Mesenchymal stem cell (in vitro differentiated cells and primary cell): ENCODE results near the gene TMEM45B.
"Not testable (repeated sequence)": the region's sequence is repeated elsewhere in the genome, so short reads cannot be mapped to it uniquely, and the experiment has no call there.

Source experiments
- DNase-seq: peaks from one replicate; pipeline ENCODE4 v3.0.0-alpha.2; 2013
- H2AFZ ChIP-seq: one replicate; pipeline ENCODE4 v1.6.1; 2013; ENCODE audit warnings: low read depth, mild to moderate bottlenecking, control low read depth, inconsistent platforms, low read length, moderate library complexity
- H2AK5ac ChIP-seq: 2 replicates; pipeline ENCODE4 v1.6.1; 2013; ENCODE audit warnings: low read length, moderate library complexity, mild to moderate bottlenecking, inconsistent platforms; ENCODE audit not compliant: severe bottlenecking
- H2BK120ac ChIP-seq: one replicate; pipeline ENCODE4 v1.6.1; 2013; ENCODE audit warnings: low read depth, mild to moderate bottlenecking, inconsistent platforms, low read length, moderate library complexity
- H2BK12ac ChIP-seq, 2 experiments: one replicate each; pipeline ENCODE4 v1.6.1; 2013; ENCODE audit warnings: inconsistent platforms in 2 of 2, low read length in 2 of 2, mild to moderate bottlenecking in 2 of 2, moderate library complexity in 2 of 2, control low read depth in 1 of 2
- H2BK15ac ChIP-seq: one replicate; pipeline ENCODE4 v1.6.1; 2013; ENCODE audit warnings: mild to moderate bottlenecking, low read depth, inconsistent platforms; ENCODE audit not compliant: poor library complexity, severe bottlenecking
- H2BK5ac ChIP-seq: 2 replicates; pipeline ENCODE4 v1.6.1; 2013; ENCODE audit warnings: low read depth, mild to moderate bottlenecking, low read length, control low read depth, inconsistent platforms; ENCODE audit not compliant: poor library complexity, severe bottlenecking
- H3K14ac ChIP-seq, 2 experiments: one replicate each; pipeline ENCODE4 v1.6.1; 2013; ENCODE audit warnings: inconsistent platforms in 2 of 2, low read length in 2 of 2, control low read depth in 1 of 2, mild to moderate bottlenecking in 1 of 2, moderate library complexity in 1 of 2
- H3K18ac ChIP-seq, 2 experiments: one replicate each; pipeline ENCODE4 v1.6.1; 2013; ENCODE audit warnings: inconsistent platforms in 2 of 2, low read length in 2 of 2, control low read depth in 1 of 2, low read depth in 1 of 2, mild to moderate bottlenecking in 1 of 2
- H3K23ac ChIP-seq, 2 experiments: one replicate each; pipeline ENCODE4 v1.6.1; 2013; ENCODE audit warnings: inconsistent platforms in 2 of 2, low read length in 2 of 2, mild to moderate bottlenecking in 2 of 2, moderate library complexity in 2 of 2, control low read depth in 1 of 2
- H3K27ac ChIP-seq: 2 replicates; pipeline ENCODE4 v1.5.1; 2013; ENCODE audit warnings: mild to moderate bottlenecking, moderate library complexity, low read length, control low read depth, inconsistent platforms; ENCODE audit not compliant: poor library complexity, severe bottlenecking
- H3K27me3 ChIP-seq, 2 experiments: 2 replicates each; pipeline versions ENCODE4 v1.6.1 to v1.7.0; 2013; ENCODE audit warnings: low read length in 2 of 2, mild to moderate bottlenecking in 2 of 2, moderate library complexity in 2 of 2, control low read depth in 1 of 2, inconsistent platforms in 1 of 2; ENCODE audit not compliant: control insufficient read depth in 1 of 2, insufficient read depth in 1 of 2
- H3K36me3 ChIP-seq, 2 experiments: 2 replicates each; pipeline versions ENCODE4 v1.6.1 to v1.7.0; 2013; ENCODE audit warnings: low read length in 2 of 2, control low read depth in 1 of 2, inconsistent platforms in 1 of 2, low read depth in 1 of 2, mild to moderate bottlenecking in 1 of 2; ENCODE audit not compliant: insufficient read depth in 2 of 2, control insufficient read depth in 1 of 2
- H3K4ac ChIP-seq, 2 experiments: one replicate each; pipeline ENCODE4 v1.6.1; 2013; ENCODE audit warnings: inconsistent platforms in 2 of 2, low read length in 2 of 2, mild to moderate bottlenecking in 2 of 2, moderate library complexity in 2 of 2, control low read depth in 1 of 2, low read depth in 1 of 2
- H3K4me1 ChIP-seq: 2 replicates; pipeline ENCODE4 v1.6.1; 2013; ENCODE audit warnings: low read depth, low read length, control low read depth; ENCODE audit not compliant: control insufficient read depth, insufficient read depth
- H3K4me2 ChIP-seq: 2 replicates; pipeline ENCODE4 v1.6.1; 2013; ENCODE audit warnings: low read length, mild to moderate bottlenecking, inconsistent platforms; ENCODE audit not compliant: poor library complexity, severe bottlenecking
- H3K4me3 ChIP-seq, 2 experiments: 2 replicates each; pipeline versions ENCODE4 v1.5.1 to v1.7.0; 2013; ENCODE audit warnings: low read length in 2 of 2, mild to moderate bottlenecking in 2 of 2, control low read depth in 1 of 2, low read depth in 1 of 2; ENCODE audit not compliant: insufficient read depth in 1 of 2
- H3K79me1 ChIP-seq: replicated peaks from 2 replicates; pipeline ENCODE4 v1.6.1; 2013; ENCODE audit warnings: mild to moderate bottlenecking, control low read depth, low read length, inconsistent platforms; ENCODE audit not compliant: poor library complexity, severe bottlenecking
- H3K9ac ChIP-seq: 2 replicates; pipeline ENCODE4 v1.7.0; 2013; ENCODE audit warnings: mild to moderate bottlenecking, low read length, moderate library complexity
- H3K9me3 ChIP-seq: 2 replicates; pipeline ENCODE4 v1.7.0; 2013; ENCODE audit warnings: mild to moderate bottlenecking, low read length; ENCODE audit not compliant: control insufficient read depth
- H4K8ac ChIP-seq: one replicate; pipeline ENCODE4 v1.6.1; 2013; ENCODE audit warnings: inconsistent platforms, mild to moderate bottlenecking, low read length, moderate library complexity
- H4K91ac ChIP-seq: one replicate; pipeline ENCODE4 v1.6.1; 2013; ENCODE audit warnings: mild to moderate bottlenecking, low read length, inconsistent platforms
- WGBS: methylation state at CpG from one replicate; pipeline ENCODE4 v1.1.7; 2013; ENCODE audit warnings: mixed read lengths; 5-methylcytosine and 5-hydroxymethylcytosine counted together

TMEM45B gene

GRCh38 chr11:129803533-129803932 is 12.1 kb upstream of the TMEM45B start:
- H4K91ac ChIP-seq = no peak overlapping the region
- 77% methylated on average over 4 of the region's 4 CpGs for WGBS

GRCh38 chr11:129804012-129804411 is 11.6 kb upstream of the TMEM45B start:
- no peak overlapping the region for H3K4me2 ChIP-seq
- no peaks in the 10 kb centered on the region for H3K36me3 ChIP-seq
- peaks cover 6% of the 10 kb centered on the region for H3K9me3 ChIP-seq
- peaks cover 0 to 8% of the 10 kb centered on the region in 2 experiments for H3K27me3 ChIP-seq
- H3K9ac ChIP-seq = no peak overlapping the region
- no peak overlapping the region for H3K23ac ChIP-seq
- WGBS = 66% methylated on average over 3 of the region's 3 CpGs
- H2BK5ac ChIP-seq = no peak overlapping the region
- no peak overlapping the region for H2AK5ac ChIP-seq
- H4K91ac ChIP-seq = no peak overlapping the region
- H2BK12ac ChIP-seq = no peak overlapping the region
- H3K79me1 ChIP-seq = no peaks in the 10 kb centered on the region
- no peak overlapping the region for H3K4ac ChIP-seq
- no peak overlapping the region for H2AFZ ChIP-seq
- no peak overlapping the region for H2BK15ac ChIP-seq
- no peak overlapping the region for H3K4me3 ChIP-seq
- H3K18ac ChIP-seq = no peak overlapping the region
- H2BK120ac ChIP-seq = no peak overlapping the region
- H4K8ac ChIP-seq = no peak overlapping the region
- H3K14ac ChIP-seq = no peak overlapping the region
- no peak for DNase-seq
- no peak overlapping the region for H3K27ac ChIP-seq
- H3K4me1 ChIP-seq = no peaks in the 10 kb centered on the region

More at GRCh38 chr11:129803533-129803932, 12.1 kb upstream of the TMEM45B start:
- H3K9ac ChIP-seq = no peak overlapping the region
- H3K4ac ChIP-seq = no peak overlapping the region
- H3K14ac ChIP-seq = no peak overlapping the region
- no peak overlapping the region for H2BK5ac ChIP-seq
- no peak overlapping the region for H2AFZ ChIP-seq
- no peak overlapping the region for H2BK15ac ChIP-seq
- H2BK12ac ChIP-seq = no peak overlapping the region
- H3K4me3 ChIP-seq = no peak overlapping the region
- H3K9me3 ChIP-seq = peaks cover 6% of the 10 kb centered on the region
- H4K8ac ChIP-seq = no peak overlapping the region
- H3K23ac ChIP-seq = no peak overlapping the region
- no peaks in the 10 kb centered on the region for H3K36me3 ChIP-seq
- H2BK120ac ChIP-seq = no peak overlapping the region
- H3K4me1 ChIP-seq = no peaks in the 10 kb centered on the region
- H3K79me1 ChIP-seq = no peaks in the 10 kb centered on the region
- peaks cover 0 to 8% of the 10 kb centered on the region in 2 experiments for H3K27me3 ChIP-seq
- DNase-seq = no peak
- no peak overlapping the region for H3K18ac ChIP-seq
- no peak overlapping the region for H3K27ac ChIP-seq
- no peak overlapping the region for H3K4me2 ChIP-seq
- no peak overlapping the region for H2AK5ac ChIP-seq

GRCh38 chr11:129808241-129808640 is 7.4 kb upstream of the TMEM45B start:
- not testable (repeated sequence) for H3K9ac ChIP-seq, H2BK15ac ChIP-seq, H2BK120ac ChIP-seq, H3K18ac ChIP-seq, H3K23ac ChIP-seq, H3K36me3 ChIP-seq, DNase-seq, H3K9me3 ChIP-seq, H3K4me2 ChIP-seq, H3K14ac ChIP-seq, H3K79me1 ChIP-seq, H2AK5ac ChIP-seq, H4K91ac ChIP-seq, H2BK12ac ChIP-seq, H2AFZ ChIP-seq, H4K8ac ChIP-seq, H3K4me1 ChIP-seq, H3K4ac ChIP-seq, H3K27ac ChIP-seq, H2BK5ac ChIP-seq, H3K4me3 ChIP-seq, H3K27me3 ChIP-seq
- WGBS = 93% methylated on average over 2 of the region's 2 CpGs

GRCh38 chr11:129813231-129813791 is 2.3 kb upstream of the TMEM45B start:
- Histone ChIP-seq H3K9me3 (peaks cover 6% of the 10 kb centered on the region), H3K9ac (no peak overlapping the region), H3K4me2 (no peak overlapping the region), H3K36me3 (no peaks in the 10 kb centered on the region), H4K91ac (no peak overlapping the region), H4K8ac (no peak overlapping the region), H3K4me1 (peaks cover 5% of the 10 kb centered on the region), H3K27me3 (peaks cover 28 to 43% of the 10 kb centered on the region in 2 experiments), H2AFZ (no peak overlapping the region), H3K4me3 (no peak overlapping the region), H3K4ac (no peak overlapping the region), H3K23ac (no peak overlapping the region), H2BK5ac (no peak overlapping the region), H3K14ac (no peak overlapping the region), H3K18ac (no peak overlapping the region), H2BK12ac (no peak overlapping the region), H3K79me1 (no peaks in the 10 kb centered on the region), H3K27ac (no peak overlapping the region), H2BK15ac (no peak overlapping the region), H2BK120ac (no peak overlapping the region), H2AK5ac (no peak overlapping the region)
- WGBS = 91% methylated on average over 11 of the region's 12 CpGs
- no peak for DNase-seq
